ENCODE results near the gene TGIF1.
"Not testable (repeated sequence)": the region's sequence is repeated elsewhere in the genome, so short reads cannot be mapped to it uniquely, and the experiment has no call there.

Gene TGIF1

GRCh38 chr18:3457261-3457724, 7.3 kb downstream of the TGIF1 start:
- no peak for DNase-seq

- DNase-seq = no peak
Measured at GRCh38 chr18:3458378-3458777, 8.4 kb downstream of the TGIF1 start.

GRCh38 chr18:3458952-3459853, 9.2 kb downstream of the TGIF1 start:
- no peak for DNase-seq

GRCh38 chr18:3460823-3461398, 10.9 kb downstream of the TGIF1 start:
- DNase-seq = no peak

- no peak for DNase-seq
Measured at GRCh38 chr18:3461704-3462103, 11.7 kb downstream of the TGIF1 start.

- DNase-seq = no peak
Measured at GRCh38 chr18:3463051-3463450, 13.1 kb downstream of the TGIF1 start.

GRCh38 chr18:3466045-3466444, 16.1 kb downstream of the TGIF1 start:
- DNase-seq = no peak

- DNase-seq = no peak
Measured at GRCh38 chr18:3466872-3467271, 16.9 kb downstream of the TGIF1 start.

- no peak for DNase-seq
Measured at GRCh38 chr18:3468066-3468705, 18.2 kb downstream of the TGIF1 start.

- no peak for DNase-seq
Measured at GRCh38 chr18:3468833-3469232, 18.9 kb downstream of the TGIF1 start.

- DNase-seq = no peak
Measured at GRCh38 chr18:3471141-3471648, 21.2 kb downstream of the TGIF1 start.

- not testable (repeated sequence) for DNase-seq
Measured at GRCh38 chr18:3472121-3472520, 22.1 kb downstream of the TGIF1 start.

- no peak for DNase-seq
Measured at GRCh38 chr18:3472681-3473544, 22.9 kb downstream of the TGIF1 start.

- no peak for DNase-seq
Measured at GRCh38 chr18:3478262-3478978, 28.4 kb downstream of the TGIF1 start.

GRCh38 chr18:3479978-3480509, 30.1 kb downstream of the TGIF1 start:
- no peak for DNase-seq

GRCh38 chr18:3480827-3481573, 31.0 kb downstream of the TGIF1 start:
- DNase-seq = no peak

- peak; percentile 4 to 42 for DNase-seq
Measured at GRCh38 chr18:3481696-3482210, 31.8 kb downstream of the TGIF1 start.

GRCh38 chr18:3482258-3482657, 32.3 kb downstream of the TGIF1 start:
- no peak for DNase-seq

- DNase-seq = no peak
Measured at GRCh38 chr18:3485153-3486149, 35.5 kb downstream of the TGIF1 start.

Data from activated CD4-positive, alpha-beta T cell treated with anti-CD3 and anti-CD28 coated beads for 4 hours (primary cell).